ENCODE measurements around the gene KIF17. TPM values are rescaled to one million over a fixed set of nuclear protein-coding genes. Genes with fewer than 3 reads are reported as not detected.
A peak's percentile ranks its signal among the peaks of the same experiment; 100 is the strongest.

Gene KIF17
- total RNA-seq, 1 donor from 2014 or later = 2.2 TPM

GRCh38 chr1:20662110-20662475, 55.7 kb downstream of the KIF17 start:
- peaks cover 32% of the 10 kb centered on the region for H3K4me1 Mint-ChIP-seq
- no peaks in the 10 kb centered on the region for H3K9me3 Mint-ChIP-seq

GRCh38 chr1:20661207-20662109, 56.3 kb downstream of the KIF17 start, which contains the start of gene DDOST:
DDOST (minus strand) TSS chr1:20661369; CDS start chr1:20661350, 19 bp downstream.
- Mint-ChIP-seq H3K36me3 (peaks cover 13% of the 10 kb centered on the region), H3K27me3 (ENCODE audit: insufficient read depth, low read depth) (peaks cover 7% of the 10 kb centered on the region), H3K9me3 (no peaks in the 10 kb centered on the region)

More at GRCh38 chr1:20662110-20662475, 55.7 kb downstream of the KIF17 start:
- H3K4me2 ChIP-seq = peak overlapping the region; percentile 78
- peaks cover 41% of the 10 kb centered on the region for H3K79me2 ChIP-seq (ENCODE audit: low read depth)
- peaks cover 12% of the 10 kb centered on the region for H4K20me1 ChIP-seq (ENCODE audit: low read depth)
- no peaks in the 10 kb centered on the region for H3F3A ChIP-seq (ENCODE audit: low read depth)
- peak overlapping the region; percentile 55 for H3K27ac ChIP-seq
- H3K9me3 ChIP-seq (ENCODE audit: low read depth) = no peaks in the 10 kb centered on the region
- H3K4me3 ChIP-seq = peak overlapping the region; percentile 75
- H3K9ac ChIP-seq = peak overlapping the region; percentile 88
- H3K27ac Mint-ChIP-seq = peak overlapping the region; percentile 94
- TF ChIP-seq CTCF (IDR thresholded peaks at IDR 0.05) (no peak), EZH2 (IDR thresholded peaks at IDR 0.05) (no peak), EZH2phosphoT487 (IDR thresholded peaks at IDR 0.05) (no peak)
- no peak overlapping the region for H2AFZ ChIP-seq (replicated peaks)
- DNase-seq (ENCODE audit: low spot score) = no peak
- peak overlapping the region; percentile 99 for H3K4me3 Mint-ChIP-seq
- H3K27me3 ChIP-seq = no peaks in the 10 kb centered on the region
- H3K27me3 Mint-ChIP-seq (ENCODE audit: insufficient read depth, low read depth) = peaks cover 7% of the 10 kb centered on the region
- H3K36me3 Mint-ChIP-seq = peaks cover 8% of the 10 kb centered on the region
- peaks cover 8% of the 10 kb centered on the region for H3K4me1 ChIP-seq
- H3K36me3 ChIP-seq = no peaks in the 10 kb centered on the region

GRCh38 chr1:20660847-20661206, 57.0 kb downstream of the KIF17 start:
- peak overlapping the region; percentile 75 for H3K4me3 ChIP-seq
- peak overlapping the region; percentile 84 for H3K9ac ChIP-seq
- peaks cover 18% of the 10 kb centered on the region for H4K20me1 ChIP-seq (ENCODE audit: low read depth)
- H3F3A ChIP-seq (ENCODE audit: low read depth) = no peaks in the 10 kb centered on the region
- no peaks in the 10 kb centered on the region for H3K9me3 ChIP-seq (ENCODE audit: low read depth)
- H3K36me3 ChIP-seq = no peaks in the 10 kb centered on the region
- Mint-ChIP-seq H3K27ac (no peak overlapping the region), H3K4me1 (peaks cover 28% of the 10 kb centered on the region), H3K9me3 (no peaks in the 10 kb centered on the region), H3K27me3 (ENCODE audit: insufficient read depth, low read depth) (peaks cover 7% of the 10 kb centered on the region), H3K36me3 (peaks cover 15% of the 10 kb centered on the region), H3K4me3 (peak overlapping the region; percentile 99)
- H3K79me2 ChIP-seq (ENCODE audit: low read depth) = peaks cover 53% of the 10 kb centered on the region
- peak overlapping the region; percentile 76 for H3K4me2 ChIP-seq
- H3K4me1 ChIP-seq = peaks cover 8% of the 10 kb centered on the region
- H3K27ac ChIP-seq = no peak overlapping the region
- peak overlapping the region; percentile 78 for H2AFZ ChIP-seq (replicated peaks)
- H3K27me3 ChIP-seq = no peaks in the 10 kb centered on the region
- DNase-seq (ENCODE audit: low spot score) = no peak
- TF ChIP-seq EZH2phosphoT487 (IDR thresholded peaks at IDR 0.05) (no peak), EZH2 (IDR thresholded peaks at IDR 0.05) (no peak), CTCF (IDR thresholded peaks at IDR 0.05) (no peak)

More at GRCh38 chr1:20661207-20662109, 56.3 kb downstream of the KIF17 start, which contains the start of gene DDOST:
- Histone ChIP-seq H3K27me3 (no peaks in the 10 kb centered on the region), H3K4me3 (peak within 1 kb of the TSS; percentile 75), H3K36me3 (no peaks in the 10 kb centered on the region), H3K9ac (peak within 1 kb of the TSS; percentile 88), H4K20me1 (ENCODE audit: low read depth) (peaks cover 18% of the 10 kb centered on the region), H3K27ac (peak within 1 kb of the TSS; percentile 55), H3K4me2 (peak within 1 kb of the TSS; percentile 78), H3K79me2 (ENCODE audit: low read depth) (peaks cover 48% of the 10 kb centered on the region), H3K4me1 (peaks cover 8% of the 10 kb centered on the region), H3F3A (ENCODE audit: low read depth) (no peaks in the 10 kb centered on the region), H3K9me3 (ENCODE audit: low read depth) (no peaks in the 10 kb centered on the region), H2AFZ (replicated peaks) (peak within 1 kb of the TSS; percentile 78)
- H3K4me3 Mint-ChIP-seq = peak within 1 kb of the TSS; percentile 99
- TF ChIP-seq EZH2phosphoT487 (IDR thresholded peaks at IDR 0.05) (no peak), CTCF (IDR thresholded peaks at IDR 0.05) (peak; percentile 49)
- H3K27ac Mint-ChIP-seq = peak within 1 kb of the TSS; percentile 94
- DNase-seq (ENCODE audit: low spot score) = peak; percentile 99
- peaks cover 28% of the 10 kb centered on the region for H3K4me1 Mint-ChIP-seq

Data from neural progenitor cell (in vitro differentiated cells).